ELR (cell line): Measurements from ENCODE around the gene COX7A1.

ENCODE experiments used
- DNase-seq: peaks from one replicate; pipeline ENCODE4 v3.0.0-alpha.2; 2015; ENCODE audit warnings: low read depth

The COX7A1 gene

GRCh38 chr19:36111200-36111539, 41.1 kb downstream of the COX7A1 start:
- no peak for DNase-seq

GRCh38 chr19:36110487-36111199, 41.6 kb downstream of the COX7A1 start, which contains the start of gene OVOL3:
TSS of gene OVOL3 (plus strand) at chr19:36111143. CDS start at chr19:36111203, 60 bp downstream.
- no peak for DNase-seq

- DNase-seq, result no peak
Observed at GRCh38 chr19:36108684-36109083, 43.6 kb downstream of the COX7A1 start.

DNA sequence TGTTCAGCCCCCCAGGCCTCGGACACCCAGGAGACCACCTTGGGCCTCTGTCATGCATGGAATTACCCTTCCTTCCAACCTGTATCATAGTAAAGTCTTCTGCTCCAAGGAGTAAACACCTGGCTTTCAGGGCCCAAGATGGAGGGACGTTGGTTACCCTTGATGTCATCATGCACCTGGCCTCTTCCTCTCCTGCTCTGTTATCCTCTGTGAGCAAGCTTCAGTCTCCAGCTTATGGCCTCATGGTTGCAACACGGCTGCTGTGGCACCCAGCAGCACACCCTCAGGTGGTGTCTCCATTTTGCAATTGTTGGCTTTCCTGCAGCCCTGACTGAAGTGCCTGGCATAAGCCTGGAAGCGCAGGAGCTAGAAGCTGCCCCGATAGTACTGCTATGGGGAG, 45.3 kb downstream of the COX7A1 start:
- no peak for DNase-seq

DNA sequence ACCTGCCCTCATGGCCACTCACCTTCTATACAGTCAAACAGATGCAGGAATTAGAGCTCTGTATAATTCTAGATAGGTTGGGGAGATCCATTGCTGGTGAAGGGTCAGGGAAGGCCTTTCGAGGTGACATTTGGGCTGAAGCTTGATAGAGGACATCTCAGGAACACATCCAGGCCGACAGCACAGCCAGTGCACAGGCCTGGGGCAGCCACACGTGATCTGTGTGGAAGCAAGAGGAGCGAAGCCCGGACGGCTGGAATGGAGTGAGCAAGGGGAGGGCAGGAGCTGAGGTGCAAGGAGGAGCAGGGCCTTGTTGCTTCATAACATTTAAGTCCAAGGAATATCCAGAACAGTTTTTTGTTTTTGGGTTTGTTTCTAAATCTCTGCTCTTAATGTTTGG, 45.8 kb downstream of the COX7A1 start:
- DNase-seq, result no peak

DNA sequence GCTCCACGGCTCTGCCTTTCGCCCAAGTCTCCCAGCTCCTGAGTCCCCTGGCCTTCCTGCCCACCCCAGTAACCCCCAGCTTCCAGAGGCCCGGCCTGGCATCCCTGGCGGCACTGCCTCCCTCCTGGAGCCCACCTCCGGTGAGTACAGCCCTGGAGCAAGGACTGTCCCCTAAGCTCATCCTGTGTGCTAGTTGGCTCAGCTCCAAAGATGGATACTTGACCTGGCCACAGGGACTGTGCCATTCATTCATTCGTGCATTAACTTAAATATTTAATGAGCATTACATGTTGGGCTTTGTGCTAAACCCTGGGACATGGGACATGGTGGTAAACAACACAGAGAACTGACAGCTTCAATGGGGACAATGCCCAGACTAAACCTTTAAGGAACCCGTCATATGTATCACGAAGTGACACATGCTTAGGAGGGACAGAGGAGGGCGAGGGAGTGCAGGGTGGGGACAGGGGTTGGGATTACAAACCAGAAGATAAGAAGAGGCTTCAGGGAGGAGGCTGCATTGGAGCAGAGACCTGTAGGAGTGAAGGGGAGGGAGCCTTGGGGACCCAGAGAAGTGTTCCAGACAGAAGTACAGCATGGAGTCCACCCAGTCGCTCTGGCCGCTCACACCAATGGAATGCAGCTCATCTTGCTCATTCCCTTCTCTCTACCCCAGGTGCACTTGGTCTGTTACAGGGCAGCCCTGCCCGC, 48.2 kb downstream of the COX7A1 start:
- peak; percentile 40 for DNase-seq

- no peak for DNase-seq
Observed at GRCh38 chr19:36103040-36103626, 49.1 kb downstream of the COX7A1 start.

DNA sequence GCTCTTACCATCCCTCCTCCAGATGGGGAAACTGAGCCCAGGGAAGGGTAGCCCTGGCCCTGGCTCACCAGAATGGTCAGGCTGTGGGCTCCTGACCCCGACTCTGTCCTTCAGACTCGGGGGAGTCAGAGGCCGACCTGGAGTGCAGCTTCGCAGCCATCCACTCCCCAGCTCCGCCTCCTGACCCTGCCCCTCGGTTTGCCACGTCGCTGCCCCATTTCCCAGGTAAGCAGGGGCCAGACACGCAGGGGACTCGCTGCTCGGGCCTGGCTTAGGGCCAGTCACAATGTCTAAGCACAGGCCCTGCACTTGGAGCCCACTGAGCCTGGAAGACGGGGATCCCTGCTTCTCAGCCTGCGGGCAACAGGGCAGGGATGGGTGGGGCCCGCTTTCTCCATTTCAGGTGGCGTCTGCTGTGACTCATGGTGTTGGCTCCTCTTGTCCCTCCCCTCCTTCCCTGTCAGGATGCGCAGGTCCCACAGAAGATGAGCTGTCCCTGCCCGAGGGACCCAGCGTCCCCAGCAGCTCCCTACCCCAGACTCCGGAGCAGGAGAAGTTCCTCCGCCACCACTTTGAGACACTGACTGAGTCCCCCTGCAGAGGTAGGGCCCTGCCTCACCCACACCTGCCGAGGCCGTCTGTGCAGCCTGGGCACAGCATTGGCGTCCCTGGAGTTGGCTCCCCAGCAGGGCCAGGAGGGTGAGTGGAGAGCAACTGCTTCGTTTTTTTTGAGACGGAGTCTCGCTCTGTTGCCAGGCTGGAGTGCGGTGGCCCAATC, 50.5 kb downstream of the COX7A1 start:
- DNase-seq, result no peak
